HG02973 (cell line): Measurements from ENCODE around the gene SYNGR4.
"Not testable (repeated sequence)": the region's sequence is repeated elsewhere in the genome, so short reads cannot be mapped to it uniquely, and the experiment has no call there.

ENCODE experiments used
- ATAC-seq: cut with Tn5 transposase; IDR thresholded peaks from one replicate; pipeline ENCODE4 v1.9.1; 2021; ENCODE audit warnings: moderate library complexity; ENCODE audit not compliant: unreplicated experiment

The SYNGR4 gene

GRCh38 chr19:48370955-48371354 lies 6.8 kb downstream of the SYNGR4 start:
- ATAC-seq: no peak

GRCh38 chr19:48371367-48371766 lies 7.2 kb downstream of the SYNGR4 start:
- ATAC-seq: no peak

DNA sequence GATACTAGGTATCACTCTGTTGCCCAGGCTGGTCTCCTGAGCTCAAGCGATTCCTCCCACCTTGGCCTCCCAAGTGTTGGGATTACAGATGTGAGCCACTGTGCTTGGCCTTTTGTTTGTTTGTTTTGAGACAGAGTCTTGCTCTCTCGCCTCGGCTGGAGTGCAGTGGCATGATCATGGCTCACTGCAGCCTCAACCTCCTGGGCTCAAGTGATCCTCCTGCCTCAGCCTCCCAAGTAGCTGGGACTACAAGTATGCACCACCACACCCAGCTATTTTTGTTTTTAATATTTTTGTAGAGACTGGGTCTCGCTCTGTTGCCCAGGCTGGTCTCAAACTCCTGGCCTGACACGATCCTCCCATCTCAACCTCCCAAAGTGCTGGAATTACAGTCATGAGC lies 7.6 kb downstream of the SYNGR4 start:
- not testable (repeated sequence) for ATAC-seq

GRCh38 chr19:48372904-48373303 lies 8.7 kb downstream of the SYNGR4 start:
- ATAC-seq: no peak

DNA sequence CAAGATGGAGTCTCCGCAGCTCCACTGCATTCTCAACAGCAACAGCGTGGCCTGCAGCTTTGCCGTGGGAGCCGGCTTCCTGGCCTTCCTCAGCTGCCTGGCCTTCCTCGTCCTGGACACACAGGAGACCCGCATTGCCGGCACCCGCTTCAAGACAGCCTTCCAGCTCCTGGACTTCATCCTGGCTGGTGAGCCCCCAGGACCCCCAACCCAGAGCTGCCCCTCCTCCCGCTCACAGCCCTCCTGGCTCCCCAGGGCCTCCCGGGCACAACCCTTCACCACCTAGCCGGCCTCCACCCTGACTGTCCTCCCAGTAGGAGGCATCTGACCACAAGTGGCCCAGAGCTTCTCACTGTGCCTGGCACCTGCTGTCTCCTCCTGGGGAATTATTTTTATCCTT lies 9.4 kb downstream of the SYNGR4 start:
- no peak for ATAC-seq

- no peak for ATAC-seq
Observed at GRCh38 chr19:48378194-48378570, 14.0 kb downstream of the SYNGR4 start.

GRCh38 chr19:48379058-48379457 lies 14.9 kb downstream of the SYNGR4 start:
- no peak for ATAC-seq

DNA sequence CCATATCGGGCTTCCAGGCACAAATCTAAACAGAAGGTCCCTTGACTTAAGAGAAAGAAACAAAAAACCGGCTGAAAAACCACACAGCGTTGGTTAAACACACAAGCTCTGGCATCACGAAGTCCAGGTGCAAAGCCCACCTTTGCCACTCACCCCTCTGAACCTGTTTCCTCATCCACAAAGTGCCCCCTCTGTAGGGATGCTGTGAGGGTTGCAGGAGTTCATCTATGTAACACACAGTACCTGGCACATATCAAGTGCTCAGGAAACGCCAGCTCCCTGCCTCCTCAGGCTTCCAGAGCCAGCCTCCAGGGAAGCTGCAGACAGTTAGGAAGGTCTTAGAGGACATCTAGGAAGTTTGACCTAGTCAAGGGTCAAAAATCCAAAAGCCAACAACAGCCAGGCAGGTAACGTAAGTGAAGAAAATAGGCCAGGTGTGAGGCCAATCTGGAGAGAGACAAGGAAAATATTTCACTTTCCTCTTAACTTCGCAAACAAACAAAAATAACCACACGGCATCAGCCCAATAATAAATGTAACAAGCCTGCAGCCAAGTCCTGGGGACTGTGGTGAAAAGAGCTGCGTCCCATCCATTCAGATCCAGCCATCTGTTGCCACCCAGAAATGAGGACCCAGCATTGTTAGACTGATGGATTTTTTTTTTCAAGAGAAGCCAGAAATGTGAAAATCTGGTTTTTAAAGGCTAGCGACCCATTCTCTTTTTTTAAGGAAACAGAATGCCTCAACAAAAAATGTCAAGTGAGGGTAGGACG lies 17.2 kb downstream of the SYNGR4 start:
- ATAC-seq: no peak

DNA sequence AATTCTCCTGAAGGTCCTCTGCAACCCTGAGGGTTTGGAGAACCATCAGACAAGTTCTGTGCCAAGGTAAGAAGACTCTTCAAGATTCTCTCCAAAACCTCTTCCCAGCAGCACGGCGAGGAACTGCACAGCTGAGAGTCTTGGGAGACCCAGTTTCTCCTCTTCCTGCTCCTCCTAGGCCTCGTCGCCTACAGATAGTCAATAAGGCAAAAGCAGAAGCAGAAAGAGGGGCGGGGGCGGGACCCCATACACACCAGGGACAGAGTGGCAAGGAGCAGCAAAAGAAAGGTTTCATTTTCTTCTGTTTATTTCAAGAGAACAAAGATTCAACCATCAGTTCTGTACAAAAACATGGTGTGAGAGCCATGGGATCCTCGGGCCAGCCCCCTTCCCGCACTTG lies 18.1 kb downstream of the SYNGR4 start:
- no peak for ATAC-seq

- ATAC-seq: no peak
Observed at GRCh38 chr19:48385461-48386087, 21.4 kb downstream of the SYNGR4 start.

GRCh38 chr19:48386981-48387380 lies 22.8 kb downstream of the SYNGR4 start:
- ATAC-seq: no peak

- ATAC-seq: no peak
Observed at GRCh38 chr19:48390188-48391099, 26.3 kb downstream of the SYNGR4 start.

DNA sequence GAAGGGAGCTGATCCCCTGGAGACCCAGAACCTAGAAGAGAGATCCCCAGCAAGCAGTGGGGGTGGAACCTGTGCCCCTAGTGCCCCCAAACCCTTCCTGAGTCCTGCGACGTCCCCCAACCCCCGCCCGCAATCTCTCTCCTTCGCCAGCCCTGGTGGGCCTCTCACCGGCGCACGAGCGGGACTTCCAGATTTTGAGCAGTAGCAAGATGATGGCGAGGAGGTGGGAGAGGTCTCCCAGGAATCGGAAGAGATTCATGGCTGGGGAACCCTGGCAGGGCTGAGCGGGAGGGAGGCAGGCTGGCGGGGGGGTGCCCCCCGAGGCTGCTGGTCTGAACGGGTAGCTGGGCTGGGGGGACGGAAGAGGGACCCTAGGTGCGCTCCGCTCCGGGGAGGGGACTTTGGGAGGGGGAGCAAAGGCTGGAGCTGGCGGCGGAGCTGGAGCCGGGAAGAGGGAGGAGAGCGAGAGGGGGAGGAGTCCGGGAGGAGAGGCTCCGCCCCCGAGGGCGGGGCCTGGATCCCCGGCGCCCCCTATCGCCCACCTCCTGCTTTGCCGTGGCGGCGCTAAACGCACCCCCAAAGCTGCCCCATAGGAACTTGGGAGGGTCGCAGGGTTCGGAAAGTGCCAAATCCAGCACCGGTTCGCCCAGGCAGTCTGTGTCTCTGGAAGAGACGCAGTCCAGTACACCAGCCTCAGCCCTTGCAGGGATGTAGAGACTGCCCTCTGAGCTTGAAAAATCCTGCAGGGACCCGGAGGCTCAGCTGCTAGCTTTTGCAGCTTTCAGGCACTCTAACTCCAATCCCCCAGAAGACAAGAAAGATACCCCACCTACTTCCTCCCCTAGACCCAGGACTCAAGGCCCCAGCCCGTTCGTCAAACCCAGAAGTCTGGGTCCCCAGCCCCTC lies 27.2 kb downstream of the SYNGR4 start, which contains the start of gene KDELR1:
Gene KDELR1 (minus strand): TSS at position 452 of the 906 bp plus-strand sequence. CDS start 193 bp downstream, at position 259.
- peak; percentile 54 for ATAC-seq

DNA sequence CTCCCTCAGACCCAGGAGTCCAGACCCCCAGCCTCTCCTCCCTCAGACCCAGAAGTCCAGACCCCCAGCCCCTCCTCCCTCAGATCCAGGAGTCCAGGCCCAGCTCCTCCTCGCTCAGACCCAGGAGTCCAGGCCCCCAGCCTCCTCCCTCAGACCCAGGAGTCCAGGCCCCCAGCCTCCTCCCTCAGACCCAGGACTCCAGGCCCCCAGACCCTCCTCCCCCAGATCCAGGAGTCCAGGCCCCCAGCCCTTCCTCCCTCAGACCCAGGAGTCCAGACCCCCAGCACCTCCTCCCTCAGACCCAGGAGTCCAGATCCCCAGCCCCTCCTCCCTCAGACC lies 27.8 kb downstream of the SYNGR4 start:
- ATAC-seq: not testable (repeated sequence)

DNA sequence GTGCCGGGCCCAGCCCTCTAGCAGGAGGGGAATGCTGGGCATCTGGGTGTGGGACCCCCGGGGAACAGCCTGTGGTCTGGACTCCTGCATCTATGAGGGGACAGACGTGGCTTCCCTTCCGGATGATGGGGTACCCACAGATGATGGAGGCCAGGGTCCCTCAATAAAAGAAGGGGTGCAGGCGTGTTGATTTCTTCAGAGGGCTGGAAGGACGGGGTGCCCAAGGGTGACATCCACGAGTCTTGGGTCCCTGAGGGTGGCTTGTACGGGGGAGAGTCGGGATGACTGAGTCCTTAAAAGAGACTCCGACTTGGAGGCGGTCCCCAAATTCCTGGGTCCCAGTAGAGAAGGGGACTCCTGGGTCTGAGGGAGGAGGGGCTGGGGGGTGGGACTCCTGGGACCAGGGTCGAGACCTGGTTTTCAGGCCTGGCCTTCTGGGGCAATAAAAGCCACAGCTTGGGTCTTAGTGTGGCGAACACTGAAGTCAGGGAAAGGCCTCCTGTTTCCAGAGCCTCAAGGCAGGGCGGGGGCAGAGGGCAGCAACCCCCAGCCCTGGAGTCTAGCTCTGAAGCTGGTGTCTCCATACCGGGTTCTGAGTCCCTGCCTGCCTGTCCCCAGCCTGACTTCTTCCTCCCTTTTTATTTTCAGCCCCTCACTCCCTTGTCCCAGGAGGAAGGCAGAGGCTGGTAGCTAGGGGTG lies 28.8 kb downstream of the SYNGR4 start:
- ATAC-seq: no peak

DNA sequence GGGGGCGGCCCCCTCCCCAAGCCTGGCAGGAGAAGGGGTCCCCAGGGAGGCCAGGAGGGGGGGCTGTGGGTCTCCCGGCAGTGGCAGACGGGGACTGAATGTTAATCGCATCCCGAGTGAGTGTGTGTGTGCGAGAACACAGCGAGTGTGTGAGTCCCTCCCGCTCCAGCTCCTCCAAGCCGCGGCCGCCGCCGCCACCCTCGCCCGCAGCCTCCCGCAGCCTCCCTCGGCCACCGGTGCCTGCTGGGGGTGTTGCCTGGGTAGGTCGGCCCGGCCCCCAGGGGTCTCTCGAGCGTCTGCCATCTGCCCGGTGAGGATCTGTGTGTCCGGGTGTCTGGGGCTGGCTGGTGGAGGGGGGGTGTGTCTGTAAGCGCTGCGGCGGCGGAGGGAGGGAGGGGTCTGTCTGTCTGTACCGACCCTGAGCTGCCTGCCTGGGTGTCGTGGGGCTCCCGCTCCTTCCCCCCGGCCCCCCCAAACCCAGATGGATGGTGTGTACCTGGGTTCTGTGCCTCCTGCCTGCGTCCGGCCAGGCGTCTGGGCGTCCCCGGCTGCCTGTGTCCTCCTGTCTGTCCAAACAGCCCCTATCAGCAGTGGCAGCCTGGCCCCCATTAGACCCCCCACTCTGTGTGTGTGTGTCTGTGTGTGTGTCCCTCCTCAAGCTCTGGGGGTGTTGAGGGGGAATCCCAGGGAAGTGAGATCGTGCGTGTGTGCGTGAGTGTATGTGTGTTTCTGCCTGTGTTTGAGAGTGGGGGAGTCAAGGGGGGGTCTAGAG lies 29.6 kb downstream of the SYNGR4 start, which contains the start of gene GRIN2D:
Gene GRIN2D (plus strand): TSS at position 110 of the 772 bp plus-strand sequence. CDS start 4,725 bp downstream, outside the sequence.
- ATAC-seq: no peak

DNA sequence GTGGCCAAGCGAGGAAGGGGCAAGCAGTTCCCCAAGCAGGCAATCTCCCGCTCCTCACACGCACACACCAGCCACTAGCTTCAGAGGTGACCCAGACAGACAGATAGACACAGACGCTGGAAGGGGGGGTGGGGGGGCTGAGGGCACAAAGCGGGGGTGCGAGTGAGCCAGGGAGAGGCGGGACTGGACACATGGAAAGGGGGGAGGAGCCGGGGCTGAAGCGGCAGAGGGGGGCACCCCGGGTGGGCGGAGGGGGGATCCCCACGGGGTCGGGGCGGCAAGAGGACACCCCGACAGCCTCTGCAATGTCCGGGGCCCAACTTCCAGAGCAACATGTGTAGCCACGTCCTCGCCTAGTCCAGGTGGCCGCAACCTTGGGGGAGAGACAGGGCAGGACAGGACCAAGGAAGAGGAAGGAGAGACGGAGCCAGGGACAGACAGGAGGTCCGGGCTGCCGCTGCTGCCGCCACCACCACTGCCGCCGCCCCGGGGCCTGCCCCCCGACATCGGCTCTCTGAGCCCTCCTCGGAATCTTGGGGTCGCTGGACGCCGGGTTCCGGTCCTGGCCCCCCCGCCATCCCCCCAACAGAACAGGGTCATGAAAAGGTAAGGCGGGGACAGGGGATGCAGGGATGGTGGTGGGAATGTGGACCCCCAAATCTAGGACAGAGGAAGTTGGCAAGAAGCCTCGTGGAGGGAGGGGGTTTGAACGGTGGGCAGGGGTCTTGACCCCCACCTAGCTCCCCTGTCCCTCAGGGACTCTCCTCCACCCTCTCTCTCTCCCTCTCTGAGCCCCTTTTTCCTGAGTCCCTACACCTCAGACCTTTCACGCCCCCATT lies 30.4 kb downstream of the SYNGR4 start:
- ATAC-seq: no peak

DNA sequence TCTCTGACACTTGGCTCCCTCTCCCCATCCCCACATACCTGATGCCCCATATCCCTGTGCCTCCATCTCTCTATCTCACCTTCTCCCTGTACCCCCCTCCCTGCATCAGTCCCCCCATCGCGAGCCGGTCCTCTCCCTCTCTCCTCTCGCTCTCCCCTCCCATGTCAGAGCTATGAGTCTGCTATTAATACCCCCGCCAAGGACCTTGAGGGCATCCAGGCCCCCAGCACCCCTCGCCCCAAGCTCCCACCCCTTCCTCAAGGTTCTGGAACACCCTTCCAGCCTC lies 30.9 kb downstream of the SYNGR4 start:
- ATAC-seq: no peak
